OCI-M1 (cell line): ENCODE data around the gene BCLAF3.
A peak's percentile ranks its signal among the peaks of the same experiment; 100 is the strongest.

Experiments
- DNase-seq: peaks from one replicate; lab custom pipeline; 2025; lab: John Stamatoyannopoulos, UW

The BCLAF3 gene

GRCh38 chrX:19990556-19991349 lies at the start of gene BCLAF3:
BCLAF3 (minus strand) TSS chrX:19991061; CDS start chrX:19970264, 20,797 bp downstream.
- peak; percentile 93 for DNase-seq

DNA sequence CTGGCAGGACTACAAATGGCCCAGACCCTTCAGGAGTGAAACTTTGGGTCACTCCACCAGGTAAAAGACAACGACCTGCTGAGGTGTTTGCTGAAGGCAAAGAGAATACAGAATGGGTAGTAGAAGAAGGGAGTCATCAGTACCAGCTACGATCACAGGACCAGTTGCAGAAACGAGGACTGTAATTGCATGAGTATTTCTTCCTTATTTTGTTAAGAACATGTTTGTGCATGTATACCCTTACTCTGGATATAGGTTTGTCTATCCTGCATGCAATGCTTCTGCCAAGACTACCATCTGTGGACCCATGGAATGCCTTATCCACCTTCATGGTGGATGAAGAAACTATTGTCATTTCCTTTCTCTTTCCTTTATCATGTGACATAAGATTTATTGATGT lies 48.1 kb upstream of the BCLAF3 start:
- no peak for DNase-seq

- peak; percentile 28 for DNase-seq
Observed at GRCh38 chrX:20037186-20037585, 46.3 kb upstream of the BCLAF3 start.

DNA sequence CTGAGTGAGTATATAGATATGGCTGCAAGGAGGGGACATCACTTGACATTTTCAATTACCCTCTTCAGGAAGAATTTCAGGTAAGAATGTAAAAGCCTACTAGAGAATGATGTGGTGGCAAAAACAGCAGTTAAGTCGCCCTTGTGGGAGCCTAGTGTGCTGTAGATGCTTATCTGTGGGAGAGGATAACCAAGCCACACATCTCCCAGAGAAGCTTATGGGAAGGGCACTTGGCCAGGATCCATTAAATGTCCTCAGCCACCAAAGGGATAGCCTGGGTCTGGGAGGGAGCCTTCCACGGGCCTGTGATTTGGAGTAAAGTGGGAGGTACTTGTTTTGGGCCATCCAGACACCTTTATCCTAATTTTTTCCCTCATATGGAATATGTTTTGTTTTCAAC lies 41.3 kb upstream of the BCLAF3 start:
- no peak for DNase-seq

GRCh38 chrX:20029728-20030127 lies 38.9 kb upstream of the BCLAF3 start:
- peak; percentile 9 for DNase-seq

- no peak for DNase-seq
Observed at GRCh38 chrX:20028588-20028987, 37.7 kb upstream of the BCLAF3 start.

- DNase-seq: no peak
Observed at GRCh38 chrX:20026278-20026677, 35.4 kb upstream of the BCLAF3 start.

DNA sequence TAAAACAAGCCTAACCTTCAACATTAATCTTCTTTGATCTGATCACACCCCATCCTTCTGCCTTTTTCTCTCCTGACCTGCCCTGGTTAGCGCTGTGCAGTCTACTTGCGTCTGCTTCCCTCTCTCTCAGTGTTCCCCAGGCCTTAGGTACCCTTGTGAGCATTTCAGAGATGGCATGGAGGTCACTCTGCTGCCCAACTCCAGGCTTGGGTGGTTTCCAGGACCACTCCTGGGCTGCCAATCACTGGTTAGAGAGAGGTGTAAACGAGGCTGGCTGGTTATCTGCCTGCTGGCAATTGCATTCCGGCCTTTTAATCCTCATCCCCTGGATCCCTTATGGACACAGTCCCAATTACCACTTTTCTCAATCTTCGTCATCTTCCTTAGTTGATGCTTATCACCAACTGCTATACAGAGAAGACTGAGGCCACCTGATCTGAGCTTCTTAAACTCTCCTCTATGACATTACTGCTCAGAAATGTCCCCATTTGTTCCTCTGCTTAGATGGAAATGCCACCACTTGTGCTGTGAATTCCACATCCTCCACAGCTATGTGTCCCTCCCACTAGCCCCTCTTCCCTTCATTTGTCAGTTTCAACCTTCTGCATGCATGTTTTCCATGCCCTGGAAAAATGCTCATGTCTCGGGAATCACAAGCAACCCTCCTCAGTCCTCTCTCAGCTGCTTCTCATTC lies 29.0 kb upstream of the BCLAF3 start:
- DNase-seq: no peak

DNA sequence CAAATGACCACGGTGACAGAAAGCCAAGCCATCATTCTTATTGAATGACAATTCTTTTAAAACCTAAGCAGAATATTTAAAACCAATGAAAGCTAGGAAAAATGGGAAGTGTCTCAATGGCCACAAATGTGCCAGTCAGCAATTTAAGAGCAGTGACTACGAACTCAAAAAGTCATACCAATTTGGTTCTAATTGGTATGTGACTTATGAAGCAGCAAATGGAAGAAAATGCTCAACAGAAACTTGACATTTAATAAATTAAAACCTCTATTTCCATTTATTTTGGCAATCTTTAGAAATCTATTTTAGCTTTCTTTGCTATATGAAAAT lies 25.7 kb upstream of the BCLAF3 start:
- DNase-seq: no peak

DNA sequence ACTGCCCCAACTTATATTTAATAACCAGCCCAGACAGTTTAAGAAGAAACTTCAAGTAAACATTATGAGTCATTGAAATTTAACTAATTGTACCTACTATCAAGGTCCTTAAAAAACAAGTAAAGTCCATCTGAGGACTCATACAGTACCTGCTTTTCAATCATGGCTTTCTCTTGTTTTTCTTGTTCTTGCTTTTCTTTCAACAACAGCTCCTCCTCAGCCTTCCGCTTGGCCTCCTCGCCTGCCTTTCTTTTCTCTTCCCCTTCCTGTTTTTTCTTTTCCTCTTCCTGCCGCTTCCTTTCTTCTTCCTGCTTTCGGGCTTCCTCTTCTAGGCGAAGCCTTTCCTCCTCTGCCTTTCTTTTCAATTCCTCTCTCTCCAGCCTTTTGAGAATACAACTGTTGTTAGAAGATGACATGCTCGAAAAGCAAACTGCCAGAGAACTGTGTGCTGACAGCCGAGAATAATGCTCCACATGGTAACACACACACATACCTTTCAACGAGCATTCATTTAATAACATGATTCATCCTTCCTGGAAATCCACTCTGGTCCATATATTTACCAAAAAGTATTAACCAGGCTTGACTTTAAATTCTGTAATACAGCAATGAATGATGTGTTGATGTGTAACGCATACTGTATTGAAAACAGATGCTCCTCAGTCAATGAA lies 25.2 kb upstream of the BCLAF3 start:
- no peak for DNase-seq

GRCh38 chrX:20015422-20015821 lies 24.6 kb upstream of the BCLAF3 start:
- DNase-seq: no peak

- no peak for DNase-seq
Observed at GRCh38 chrX:20011608-20012007, 20.7 kb upstream of the BCLAF3 start.

DNA sequence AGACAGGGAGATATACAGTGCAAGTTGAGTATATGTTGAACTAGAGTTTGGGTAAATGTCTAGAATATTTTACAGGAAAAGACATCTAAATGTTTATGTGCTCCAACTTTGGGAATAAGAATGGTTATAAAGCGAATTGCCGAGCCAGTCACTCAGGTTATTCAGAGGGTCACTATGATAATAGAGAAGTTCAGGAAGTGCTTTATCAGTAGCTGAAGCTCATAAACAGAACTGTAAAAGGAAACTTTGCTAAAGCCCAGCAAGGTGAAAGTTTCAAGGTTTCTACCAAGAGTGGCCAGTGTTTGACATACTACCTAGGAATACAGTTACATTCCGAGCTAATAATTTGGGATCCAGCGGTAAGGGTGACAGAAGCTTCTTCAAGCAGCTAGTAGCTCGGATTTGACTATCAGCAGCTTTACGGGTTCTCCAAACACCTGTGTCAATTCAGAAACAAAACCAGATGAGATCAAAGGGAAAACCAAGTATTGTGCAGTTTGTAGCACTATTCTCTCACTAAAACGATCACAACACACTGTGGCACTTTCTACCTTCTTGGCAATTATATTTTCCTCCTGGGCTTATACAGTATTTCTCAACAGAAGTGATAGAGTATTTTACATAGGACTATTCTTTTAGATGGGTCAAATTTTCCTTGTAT lies 17.2 kb upstream of the BCLAF3 start:
- DNase-seq: no peak

- DNase-seq: no peak
Observed at GRCh38 chrX:20005883-20006282, 15.0 kb upstream of the BCLAF3 start.

GRCh38 chrX:20001588-20001987 lies 10.7 kb upstream of the BCLAF3 start:
- DNase-seq: no peak

- no peak for DNase-seq
Observed at GRCh38 chrX:19991350-19991718, 473 bp upstream of the BCLAF3 start.

DNA sequence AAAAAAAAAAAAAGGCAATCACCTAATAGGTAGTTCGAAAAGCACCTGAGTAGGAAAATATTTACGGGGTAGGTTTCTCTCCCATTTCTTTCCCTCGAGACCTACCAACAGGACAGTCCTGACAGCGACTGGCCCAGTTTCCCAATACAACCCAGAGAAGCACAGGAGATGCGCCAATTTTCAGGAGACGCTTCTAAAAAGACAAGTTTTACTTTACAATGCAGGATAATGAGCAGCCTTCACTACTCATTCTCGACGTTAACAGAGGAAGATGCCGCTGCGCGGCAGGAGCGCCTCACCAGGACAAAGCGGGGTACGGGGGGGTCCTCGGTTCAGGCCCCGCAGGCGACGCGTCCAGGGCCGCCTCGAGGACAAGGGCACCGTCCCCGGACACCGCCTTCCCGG lies 708 bp downstream of the BCLAF3 start:
- DNase-seq: no peak

DNA sequence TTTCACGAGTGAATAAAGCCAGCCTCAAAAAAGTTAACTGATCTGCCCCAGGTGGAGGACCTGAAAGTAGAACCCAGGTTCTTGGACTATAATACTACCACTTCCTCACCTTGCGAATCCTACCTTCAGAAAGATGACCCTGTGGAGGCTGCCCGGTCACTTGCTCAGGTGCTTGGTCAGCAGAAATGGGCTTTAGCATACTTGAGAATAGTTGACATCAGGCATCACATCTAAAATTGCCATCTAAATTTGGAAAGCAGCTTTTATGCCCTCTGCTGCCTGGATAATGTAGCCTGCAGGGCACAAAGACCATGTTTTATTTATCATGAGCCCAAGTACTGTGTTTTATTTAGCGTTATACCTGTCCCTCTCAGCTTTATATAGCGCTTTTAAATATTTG lies 3.0 kb downstream of the BCLAF3 start:
- no peak for DNase-seq

DNA sequence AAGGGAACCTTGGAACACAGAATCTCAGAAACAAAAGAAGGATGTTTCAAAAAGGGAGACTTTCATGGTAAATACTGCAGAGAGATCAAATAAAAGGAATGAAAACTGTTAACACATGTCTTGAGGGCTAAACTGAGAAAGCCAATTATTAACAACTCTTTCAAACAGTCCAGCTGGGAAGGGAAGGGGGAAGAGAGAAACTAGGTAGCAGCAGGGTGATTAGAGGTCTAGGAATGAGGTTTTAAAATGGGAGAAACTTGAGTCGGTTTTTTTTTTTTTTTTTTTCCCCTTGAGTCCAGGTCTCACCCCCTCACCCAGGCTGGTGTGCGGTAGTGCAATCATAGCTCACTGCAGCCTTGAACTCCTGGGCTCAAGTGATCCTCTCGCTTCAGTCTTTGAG lies 4.3 kb downstream of the BCLAF3 start:
- no peak for DNase-seq

DNA sequence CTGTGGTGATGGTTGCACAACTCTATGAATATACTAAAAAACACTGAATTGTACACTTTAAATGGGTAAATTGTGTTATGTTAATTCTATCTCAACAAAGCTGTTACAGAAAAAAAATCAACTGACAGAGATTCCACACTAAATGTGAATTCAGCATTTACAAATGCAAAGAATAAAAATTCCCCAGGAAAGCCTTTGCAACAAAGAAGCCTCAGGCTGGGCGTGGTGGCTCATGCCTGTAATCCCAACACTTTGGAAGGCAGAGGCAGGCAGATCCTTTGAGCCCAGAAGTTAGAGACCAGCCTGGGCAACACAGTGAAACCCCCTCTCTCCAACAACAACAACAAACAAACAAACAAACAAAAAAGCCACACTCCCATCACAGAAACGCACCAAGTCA lies 8.9 kb downstream of the BCLAF3 start:
- no peak for DNase-seq

DNA sequence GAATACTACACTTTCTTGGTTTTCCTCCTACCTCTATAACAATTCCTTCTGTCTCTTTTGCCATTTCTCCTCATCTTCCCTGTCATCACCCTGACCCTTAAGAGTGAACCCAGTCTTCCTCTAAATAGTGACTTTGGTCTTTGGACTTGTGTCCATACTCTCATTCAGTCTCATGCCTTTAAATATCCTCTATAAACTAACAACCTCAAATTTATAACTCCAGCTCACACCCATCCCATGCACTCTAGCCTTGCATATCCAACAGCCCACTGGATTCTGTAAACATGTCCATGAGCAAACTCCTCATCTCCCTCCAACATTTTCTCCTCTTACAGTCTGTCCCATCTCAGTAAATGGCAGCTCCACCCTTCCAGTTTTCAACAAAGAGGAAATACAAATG lies 15.0 kb downstream of the BCLAF3 start:
- DNase-seq: no peak

GRCh38 chrX:19972984-19973383 lies 17.9 kb downstream of the BCLAF3 start:
- no peak for DNase-seq

- DNase-seq: no peak
Observed at GRCh38 chrX:19968276-19968675, 22.6 kb downstream of the BCLAF3 start.
